ENCODE results near the gene CYP19A1. TPM values are rescaled to one million over a fixed set of nuclear protein-coding genes. Genes with fewer than 3 reads are reported as not detected.

The CYP19A1 gene
- total RNA-seq, 1 donor from 2014 or later = not detected

- ATAC-seq = no peak
These were observed 9.5 kb downstream of the CYP19A1 start for GRCh38 chr15:51328926-51329325.

GRCh38 chr15:51327081-51327480 lies 11.3 kb downstream of the CYP19A1 start:
- ATAC-seq = no peak
- DNase-seq (ENCODE audit: low spot score) = no peak

More at GRCh38 chr15:51328926-51329325, 9.5 kb downstream of the CYP19A1 start:
- no peak for DNase-seq (ENCODE audit: low spot score)

GRCh38 chr15:51325167-51325566 lies 13.2 kb downstream of the CYP19A1 start:
- no peak for DNase-seq (ENCODE audit: low spot score)
- no peak for ATAC-seq

- no peak for DNase-seq (ENCODE audit: low spot score)
These were observed 14.6 kb downstream of the CYP19A1 start for GRCh38 chr15:51323749-51324148.

GRCh38 chr15:51322621-51323296 lies 15.6 kb downstream of the CYP19A1 start:
- no peak for DNase-seq (ENCODE audit: low spot score)
- peak; percentile 51 for ATAC-seq

More at GRCh38 chr15:51323749-51324148, 14.6 kb downstream of the CYP19A1 start:
- no peak for ATAC-seq

GRCh38 chr15:51321316-51321715 lies 17.1 kb downstream of the CYP19A1 start:
- no peak for DNase-seq (ENCODE audit: low spot score)
- no peak for ATAC-seq

GRCh38 chr15:51320843-51321242 lies 17.6 kb downstream of the CYP19A1 start:
- DNase-seq (ENCODE audit: low spot score) (no peak), ATAC-seq (no peak)

- no peak for DNase-seq (ENCODE audit: low spot score)
- ATAC-seq = no peak
These were observed 18.9 kb downstream of the CYP19A1 start for GRCh38 chr15:51319539-51319938.

GRCh38 chr15:51318382-51319150 lies 19.8 kb downstream of the CYP19A1 start:
- DNase-seq (ENCODE audit: low spot score) = no peak
- no peak for ATAC-seq

- DNase-seq (ENCODE audit: low spot score) = no peak
- no peak for ATAC-seq
These were observed 21.8 kb downstream of the CYP19A1 start for GRCh38 chr15:51316636-51317035.

GRCh38 chr15:51315726-51316125 lies 22.7 kb downstream of the CYP19A1 start:
- ATAC-seq (no peak), DNase-seq (ENCODE audit: low spot score) (no peak)

- ATAC-seq = no peak
- no peak for DNase-seq (ENCODE audit: low spot score)
These were observed 23.7 kb downstream of the CYP19A1 start for GRCh38 chr15:51314391-51315337.

GRCh38 chr15:51313644-51314280 lies 24.6 kb downstream of the CYP19A1 start:
- DNase-seq (ENCODE audit: low spot score) (no peak), ATAC-seq (no peak)

- DNase-seq (ENCODE audit: low spot score) (no peak), ATAC-seq (no peak)
These were observed 25.4 kb downstream of the CYP19A1 start for GRCh38 chr15:51313074-51313393.

GRCh38 chr15:51312166-51313073 lies 26.0 kb downstream of the CYP19A1 start:
- no peak for ATAC-seq
- DNase-seq (ENCODE audit: low spot score) = no peak

GRCh38 chr15:51311510-51311909 lies 26.9 kb downstream of the CYP19A1 start:
- DNase-seq (ENCODE audit: low spot score) = no peak
- no peak for ATAC-seq

- no peak for ATAC-seq
- no peak for DNase-seq (ENCODE audit: low spot score)
These were observed 28.3 kb downstream of the CYP19A1 start for GRCh38 chr15:51310064-51310463.

GRCh38 chr15:51307811-51308210 lies 30.6 kb downstream of the CYP19A1 start:
- DNase-seq (ENCODE audit: low spot score) (no peak), ATAC-seq (no peak)

- ATAC-seq (no peak), DNase-seq (ENCODE audit: low spot score) (no peak)
These were observed 31.1 kb downstream of the CYP19A1 start for GRCh38 chr15:51307325-51307724.

- no peak for DNase-seq (ENCODE audit: low spot score)
- no peak for ATAC-seq
These were observed 34.9 kb downstream of the CYP19A1 start for GRCh38 chr15:51303462-51303980.

All from left lobe of liver (tissue), 2 donors.